Spleen (tissue), 11 donors: ENCODE results near the gene PPP1R1B. TPM values are rescaled to one million over a fixed set of nuclear protein-coding genes. Genes with fewer than 3 reads are reported as not detected.
A peak's percentile ranks its signal among the peaks of the same experiment; 100 is the strongest.

Experiments
- DNase-seq: peaks from one replicate; pipeline ENCODE4 v3.0.0-alpha.2; 2020
- H3K27ac ChIP-seq, 8 donors: fragments of 200-600 bp; sonication (generic) in 7 of 8; 1 replicate in 4 of 8; 2 replicates in 4 of 8; pipeline versions ENCODE4 v1.5.0 to v1.8.0; 2016 to 2021; ENCODE audit warnings: inconsistent platforms in 4 of 8, mild to moderate bottlenecking in 4 of 8, moderate library complexity in 1 of 8
- H3K27me3 ChIP-seq, 7 donors: fragments of 200-600 bp; sonication (generic) in 6 of 7; replicated peaks in 1 of 7; 1 replicate in 4 of 7; 2 replicates in 3 of 7; pipeline versions ENCODE4 v1.5.0 to v1.8.0; 2016 to 2021; ENCODE audit warnings: inconsistent platforms in 3 of 7, mild to moderate bottlenecking in 1 of 7
- H3K36me3 ChIP-seq, 6 donors: fragments of 200-600 bp; sonication (generic) in 5 of 6; 1 replicate in 4 of 6; 2 replicates in 2 of 6; pipeline versions ENCODE4 v1.5.0 to v1.8.0; 2016 to 2021; ENCODE audit warnings: inconsistent platforms in 2 of 6
- H3K4me1 ChIP-seq, 6 donors: fragments of 200-600 bp; sonication (generic) in 5 of 6; 1 replicate in 3 of 6; 2 replicates in 3 of 6; pipeline versions ENCODE4 v1.5.0 to v1.8.0; 2016 to 2021; ENCODE audit warnings: inconsistent platforms in 3 of 6
- H3K4me3 ChIP-seq, 8 donors: fragments of 200-600 bp; sonication (generic) in 7 of 8; 1 replicate in 4 of 8; 2 replicates in 4 of 8; pipeline versions ENCODE4 v1.5.0 to v1.8.0; 2016 to 2021; ENCODE audit warnings: inconsistent platforms in 4 of 8, mild to moderate bottlenecking in 4 of 8, moderate library complexity in 2 of 8
- H3K9me3 ChIP-seq, 8 donors: fragments of 200-600 bp; sonication (generic) in 7 of 8; 1 replicate in 4 of 8; 2 replicates in 4 of 8; pipeline versions ENCODE4 v1.5.0 to v1.8.0; 2016 to 2021; ENCODE audit warnings: inconsistent platforms in 4 of 8
- CTCF ChIP-seq, 11 experiments: fragments of 200-600 bp in 7 of 11; fragments of 450-650 bp in 4 of 11; sonication (generic) in 4 of 11; IDR thresholded peaks in 8 of 11; conservative IDR thresholded peaks in 3 of 11; 1 replicate in 7 of 11; 2 replicates in 4 of 11; pipeline versions ENCODE4 v1.4.0 to v1.8.0; 2016 to 2021; ENCODE audit warnings: antibody characterized with exemption in 11 of 11, inconsistent platforms in 4 of 11, mild to moderate bottlenecking in 1 of 11
- POLR2A ChIP-seq, 3 donors: fragments of 450-650 bp; IDR thresholded peaks; one replicate each; pipeline ENCODE4 v1.5.1; 2017; ENCODE audit warnings: antibody characterized with exemption in 3 of 3, mild to moderate bottlenecking in 1 of 3
- POLR2AphosphoS5 ChIP-seq, 3 donors: sonication (generic); formaldehyde crosslinking; IDR thresholded peaks; one replicate each; pipeline ENCODE4 v1.5.1; 2017; ENCODE audit warnings: antibody characterized with exemption in 3 of 3
- WGBS, 5 donors: extraction: QIAGEN DNeasy Blood & Tissue Kit in 3 of 5; methylation state at CpG; one replicate each; pipeline versions ENCODE4 v1.1.5 to v1.1.7; 2013 to 2018; 5-methylcytosine and 5-hydroxymethylcytosine counted together
- intact Hi-C: fragments of 100-400 bp; cut with DNase I; formaldehyde crosslinking; loops from one replicate; pipeline ENCODE4 v1.15.0; 2023; ENCODE audit warnings: low total_unique reads
- polyA plus RNA-seq, 3 donors: library from polyadenylated mRNA; stranded (reverse); fragments of 200-250 nt; gene quantifications; one replicate each; pipeline ENCODE4 v1.2.1, GENCODE V29; 2013
- total RNA-seq, 7 donors: library from RNA; depleted of rRNA in 3 of 7; stranded (reverse); fragments of >200 nt in 3 of 7; fragmentation: NEBNext Ultra II Directional in 4 of 7; extraction: Animal tissue kit (Norgen Biotek cat#: 25700) in 4 of 7; gene quantifications; one replicate each; pipeline versions ENCODE4 v1.1.0 to v1.2.1, GENCODE V29; 2016 to 2021
- donor health status: healthy with polysubstance abuse.
- donor health status: DM: no; HTN: no; CAD: no; lungs with moderate emphysema.
- donor health status: DM: no; HTN: no; CAD: no.
- donor health status: Bipolar disorder and iron deficiency.
- donor health status: healthy.
- donor health status: DM: no; HTN: no; CAD: no.
- donor health status: DM: yes; HTN: yes; CAD: no.

The PPP1R1B gene
- total and polyA plus RNA-seq, 10 donors, result 0.06 to 0.26 TPM; not detected in 8

- 2 to 6% (median 4%) methylated on average over 28 to 40 of the region's 40 CpGs for WGBS, 5 donors
- Histone ChIP-seq H3K9me3 (no peaks in the 10 kb centered on the region), H3K4me3 (peak overlapping the region in 5 of 8 donors; percentile 3 to 56 (median 16)), H3K4me1 (peaks cover 24 to 50% (median 41%) of the 10 kb centered on the region in 6 donors), H3K36me3 (no peaks in the 10 kb centered on the region), H3K27me3 (peaks cover 22 to 100% (median 69%) of the 10 kb centered on the region in 7 donors), H3K27ac (no peak overlapping the region)
- TF ChIP-seq CTCF (IDR thresholded peaks at IDR 0.05 in 8 of 11, conservative IDR thresholded peaks at IDR 0.05 in 3 of 11) (no peak), POLR2AphosphoS5 (IDR thresholded peaks at IDR 0.05) (no peak), POLR2A (IDR thresholded peaks at IDR 0.05) (no peak)
- intact Hi-C loops, result no loop called here
- DNase-seq, result no peak
These were observed 19.5 kb upstream of the PPP1R1B start for GRCh38 chr17:39607057-39607850.

- WGBS, 5 donors, result 8 to 12% (median 9%) methylated on average over 8 to 20 of the region's 20 CpGs
- DNase-seq, result no peak
- Histone ChIP-seq H3K4me1 (peaks cover 24 to 50% (median 41%) of the 10 kb centered on the region in 6 donors), H3K27me3 (peaks cover 22 to 100% (median 71%) of the 10 kb centered on the region in 7 donors), H3K9me3 (no peaks in the 10 kb centered on the region), H3K36me3 (no peaks in the 10 kb centered on the region), H3K27ac (no peak within 1 kb of the TSS), H3K4me3 (peak within 1 kb of the TSS in 5 of 8 donors; percentile 3 to 56 (median 16))
- TF ChIP-seq POLR2AphosphoS5 (IDR thresholded peaks at IDR 0.05) (no peak), POLR2A (IDR thresholded peaks at IDR 0.05) (no peak), CTCF (IDR thresholded peaks at IDR 0.05 in 8 of 11, conservative IDR thresholded peaks at IDR 0.05 in 3 of 11) (no peak)
- intact Hi-C loops, result no loop called here
These were observed 19.0 kb upstream of the PPP1R1B start, which contains the start of gene NEUROD2 for GRCh38 chr17:39607851-39608130. Gene NEUROD2 (minus strand): TSS chr17:39607920. CDS start chr17:39606599, 1,321 bp downstream.

GRCh38 chr17:39608142-39608981, 18.4 kb upstream of the PPP1R1B start:
- WGBS, 5 donors, result 17 to 23% (median 20%) methylated on average over 13 to 15 of the region's 15 CpGs
- H3K27me3 ChIP-seq, result peaks cover 22 to 100% (median 67%) of the 10 kb centered on the region in 7 donors

More at GRCh38 chr17:39608142-39608981, 18.4 kb upstream of the PPP1R1B start:
- Histone ChIP-seq H3K36me3 (no peaks in the 10 kb centered on the region), H3K4me1 (peaks cover 24 to 50% (median 41%) of the 10 kb centered on the region in 6 donors), H3K27ac (no peak overlapping the region), H3K4me3 (no peak overlapping the region), H3K9me3 (no peaks in the 10 kb centered on the region)
- DNase-seq, result no peak
- TF ChIP-seq CTCF (IDR thresholded peaks at IDR 0.05 in 8 of 11, conservative IDR thresholded peaks at IDR 0.05 in 3 of 11) (no peak), POLR2A (IDR thresholded peaks at IDR 0.05) (no peak), POLR2AphosphoS5 (IDR thresholded peaks at IDR 0.05) (no peak)
- intact Hi-C loops, result no loop called here
